Measurements from ENCODE around the gene CCKAR. TPM values are rescaled to one million over a fixed set of nuclear protein-coding genes. Genes with fewer than 3 reads are reported as not detected.

Gene CCKAR
- total and polyA plus RNA-seq, 2 donors from 2014 or later, result 0.22 TPM; not detected in 1

DNA sequence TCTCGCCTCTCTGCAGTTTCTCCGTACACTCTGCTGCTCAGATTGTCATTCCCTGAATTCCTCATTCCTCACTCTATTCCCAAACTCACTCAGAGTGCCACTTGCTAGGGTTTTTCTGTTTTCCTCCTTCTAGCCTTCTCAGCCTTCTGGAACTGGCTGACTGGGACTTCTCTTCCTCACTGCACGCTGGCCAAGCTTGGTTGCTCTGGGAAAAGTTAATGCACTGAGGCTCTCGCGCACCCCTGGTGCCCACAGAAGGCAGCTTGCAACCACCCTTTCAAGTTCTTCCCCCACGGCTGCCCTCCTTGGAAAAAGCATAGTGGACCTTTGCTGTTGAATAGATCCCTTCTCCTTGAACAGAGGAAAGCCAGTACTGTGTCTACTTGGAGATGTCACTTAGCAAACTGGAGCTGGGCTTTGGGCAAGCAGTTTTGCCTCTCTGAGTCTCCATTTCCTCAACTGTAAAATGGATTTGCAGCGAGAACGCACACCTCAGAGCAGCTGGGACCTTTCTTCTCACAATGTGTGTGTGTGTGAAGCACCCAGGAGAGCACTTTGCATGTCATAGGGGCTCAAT, 6.0 kb upstream of the CCKAR start:
- Histone ChIP-seq H3K4me3 (ENCODE audit: low read length in 3 of 3) (no peak overlapping the region), H3K4me1 (ENCODE audit: control insufficient read depth in 2 of 3, insufficient read depth in 2 of 3, low read depth in 1 of 3, low read length in 3 of 3) (no peaks in the 10 kb centered on the region), H3K9me3 (ENCODE audit: control insufficient read depth in 2 of 3, insufficient read depth in 1 of 3, low read length in 3 of 3) (peaks cover 0 to 3% (median 0%) of the 10 kb centered on the region in 3 donors), H3K36me3 (ENCODE audit: control insufficient read depth in 2 of 3, insufficient read depth in 3 of 3, low read length in 3 of 3) (no peaks in the 10 kb centered on the region), H3K27ac (ENCODE audit: low read depth in 2 of 2, low read length in 2 of 2) (no peak overlapping the region), H3K9ac (ENCODE audit: low read length in 3 of 3) (no peak overlapping the region), H3K27me3 (ENCODE audit: control insufficient read depth, insufficient read depth, low read length) (no peaks in the 10 kb centered on the region)
- intact Hi-C loops (cut with DNase I), result no loop called here
- FAIRE-seq (no peak), DNase-seq (peak in 2 of 5 donors; percentile 3 to 16)
- TF ChIP-seq CTCF (IDR thresholded peaks at IDR 0.05; ENCODE audit: borderline replicate concordance, extremely low read depth, insufficient read depth), result no peak

DNA sequence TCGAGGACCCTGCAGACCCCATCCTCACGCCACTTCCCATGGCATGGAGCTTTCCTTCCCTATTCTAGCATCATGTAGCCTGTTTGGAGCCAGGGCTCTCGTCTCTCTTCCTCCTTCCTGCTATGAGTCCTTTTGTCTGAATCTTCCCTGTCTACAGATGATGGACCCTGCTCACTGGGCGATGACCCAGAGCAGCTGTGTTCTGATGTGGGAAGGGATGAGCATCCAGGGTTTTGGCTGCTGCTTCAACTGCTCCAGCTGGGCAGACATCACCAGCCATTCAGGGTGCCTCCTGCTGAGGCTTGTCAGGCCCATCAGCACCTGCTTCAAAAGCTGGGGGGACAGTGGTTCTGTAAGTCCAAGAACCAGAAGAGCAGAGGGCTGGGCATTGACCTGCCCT, 3.2 kb upstream of the CCKAR start:
- TF ChIP-seq CTCF (IDR thresholded peaks at IDR 0.05; ENCODE audit: borderline replicate concordance, extremely low read depth, insufficient read depth), result no peak
- no peak overlapping the region for H3K4me3 ChIP-seq (ENCODE audit: low read length in 3 of 3)
- peaks cover 0 to 2% (median 0%) of the 10 kb centered on the region in 3 donors for H3K4me1 ChIP-seq (ENCODE audit: control insufficient read depth in 2 of 3, insufficient read depth in 2 of 3, low read depth in 1 of 3, low read length in 3 of 3)
- no peak overlapping the region for H3K9ac ChIP-seq (ENCODE audit: low read length in 3 of 3)
- peaks cover 2% of the 10 kb centered on the region for H3K27me3 ChIP-seq (ENCODE audit: control insufficient read depth, insufficient read depth, low read length)
- no peak overlapping the region for H3K27ac ChIP-seq (ENCODE audit: low read depth in 2 of 2, low read length in 2 of 2)
- DNase-seq (no peak), FAIRE-seq (no peak)
- intact Hi-C loops (cut with DNase I), result no loop called here
- H3K36me3 ChIP-seq (ENCODE audit: control insufficient read depth in 2 of 3, insufficient read depth in 3 of 3, low read length in 3 of 3), result no peaks in the 10 kb centered on the region
- no peaks in the 10 kb centered on the region for H3K9me3 ChIP-seq (ENCODE audit: control insufficient read depth in 2 of 3, insufficient read depth in 1 of 3, low read length in 3 of 3)

GRCh38 chr4:26491449-26492170, 1.3 kb upstream of the CCKAR start:
- H3K4me3 ChIP-seq (ENCODE audit: low read length in 3 of 3), result no peak overlapping the region
- H3K9ac ChIP-seq (ENCODE audit: low read length in 3 of 3), result no peak overlapping the region
- TF ChIP-seq CTCF (IDR thresholded peaks at IDR 0.05; ENCODE audit: borderline replicate concordance, extremely low read depth, insufficient read depth), result no peak
- intact Hi-C loops (cut with DNase I), result no loop called here
- FAIRE-seq (no peak), DNase-seq (no peak)
- no peaks in the 10 kb centered on the region for H3K36me3 ChIP-seq (ENCODE audit: control insufficient read depth in 2 of 3, insufficient read depth in 3 of 3, low read length in 3 of 3)
- no peak overlapping the region for H3K27ac ChIP-seq (ENCODE audit: low read depth in 2 of 2, low read length in 2 of 2)
- H3K9me3 ChIP-seq (ENCODE audit: control insufficient read depth in 2 of 3, insufficient read depth in 1 of 3, low read length in 3 of 3), result no peaks in the 10 kb centered on the region
- peaks cover 0 to 2% (median 0%) of the 10 kb centered on the region in 3 donors for H3K4me1 ChIP-seq (ENCODE audit: control insufficient read depth in 2 of 3, insufficient read depth in 2 of 3, low read depth in 1 of 3, low read length in 3 of 3)
- H3K27me3 ChIP-seq (ENCODE audit: control insufficient read depth, insufficient read depth, low read length), result peaks cover 6% of the 10 kb centered on the region

Measured in kidney (tissue), 14 donors.